ENCODE measurements around the gene RGL1.

RGL1 gene

DNA sequence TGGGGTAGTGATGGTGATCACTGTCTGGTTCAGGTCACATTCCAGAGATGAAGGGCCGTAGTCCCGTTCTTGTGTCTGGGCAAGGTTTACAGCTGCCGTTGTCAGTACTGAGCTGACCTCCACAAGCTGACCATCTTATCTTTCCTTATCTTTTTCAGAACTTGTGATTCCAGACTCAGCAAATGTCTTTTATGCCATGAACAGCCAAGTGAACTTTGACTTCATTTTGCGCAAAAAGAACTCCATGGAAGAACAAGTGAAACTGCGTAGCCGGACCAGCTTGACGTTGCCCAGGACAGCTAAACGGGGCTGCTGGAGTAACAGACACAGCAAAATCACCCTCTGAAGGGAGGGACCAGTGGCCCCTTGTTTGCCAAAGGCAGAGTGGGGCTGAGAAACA lies 121.0 kb downstream of the RGL1 start:
- no peak for DNase-seq (ENCODE audit: low read depth, low spot score)
- POLR2A ChIA-PET: no interaction called here
- TF ChIP-seq, protein P1, sequence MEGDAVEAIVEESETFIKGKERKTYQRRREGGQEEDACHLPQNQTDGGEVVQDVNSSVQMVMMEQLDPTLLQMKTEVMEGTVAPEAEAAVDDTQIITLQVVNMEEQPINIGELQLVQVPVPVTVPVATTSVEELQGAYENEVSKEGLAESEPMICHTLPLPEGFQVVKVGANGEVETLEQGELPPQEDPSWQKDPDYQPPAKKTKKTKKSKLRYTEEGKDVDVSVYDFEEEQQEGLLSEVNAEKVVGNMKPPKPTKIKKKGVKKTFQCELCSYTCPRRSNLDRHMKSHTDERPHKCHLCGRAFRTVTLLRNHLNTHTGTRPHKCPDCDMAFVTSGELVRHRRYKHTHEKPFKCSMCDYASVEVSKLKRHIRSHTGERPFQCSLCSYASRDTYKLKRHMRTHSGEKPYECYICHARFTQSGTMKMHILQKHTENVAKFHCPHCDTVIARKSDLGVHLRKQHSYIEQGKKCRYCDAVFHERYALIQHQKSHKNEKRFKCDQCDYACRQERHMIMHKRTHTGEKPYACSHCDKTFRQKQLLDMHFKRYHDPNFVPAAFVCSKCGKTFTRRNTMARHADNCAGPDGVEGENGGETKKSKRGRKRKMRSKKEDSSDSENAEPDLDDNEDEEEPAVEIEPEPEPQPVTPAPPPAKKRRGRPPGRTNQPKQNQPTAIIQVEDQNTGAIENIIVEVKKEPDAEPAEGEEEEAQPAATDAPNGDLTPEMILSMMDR (IDR thresholded peaks at IDR 0.05; ENCODE audit: insufficient read depth, low read length, missing control alignments): no peak
- H3K4me3 ChIP-seq (ENCODE audit: low read depth, low read length): no peak overlapping the region
- CTCF ChIA-PET: interaction anchor here (1.1 to 5.9 kb wide), 2 partner anchors 11 to 270 kb away, joined by 7 to 27 read pairs; no protein-coding TSS in a partner anchor

DNA sequence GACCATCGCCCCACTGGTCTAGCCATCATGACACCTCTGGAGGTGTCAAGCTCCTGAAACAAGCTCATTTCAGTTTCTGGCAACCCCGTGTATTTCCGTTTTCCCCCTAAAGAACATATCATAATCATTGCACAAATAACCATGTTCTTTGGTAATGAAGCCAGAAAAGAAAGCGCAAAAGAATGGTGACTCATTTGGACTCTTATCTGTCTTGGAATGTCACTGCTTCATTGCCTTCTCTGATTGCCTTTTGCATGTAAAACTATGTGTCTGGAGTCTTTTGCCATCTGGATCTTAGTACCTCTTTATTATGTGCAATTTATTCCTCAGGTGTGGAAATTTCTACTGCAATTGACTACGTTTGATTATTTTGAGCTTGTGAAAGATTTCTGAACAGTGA lies 122.1 kb downstream of the RGL1 start:
- CTCF ChIA-PET: interaction anchor here (1.6 to 5.9 kb wide), 4 partner anchors 9 to 271 kb away, joined by 6 to 27 read pairs (median 7); no protein-coding TSS in a partner anchor
- POLR2A ChIA-PET: no interaction called here
- TF ChIP-seq, protein P1 (IDR thresholded peaks at IDR 0.05; ENCODE audit: insufficient read depth, low read length, missing control alignments): no peak
- H3K4me3 ChIP-seq (ENCODE audit: low read depth, low read length): no peak overlapping the region
- no peak for DNase-seq (ENCODE audit: low read depth, low spot score)

DNA sequence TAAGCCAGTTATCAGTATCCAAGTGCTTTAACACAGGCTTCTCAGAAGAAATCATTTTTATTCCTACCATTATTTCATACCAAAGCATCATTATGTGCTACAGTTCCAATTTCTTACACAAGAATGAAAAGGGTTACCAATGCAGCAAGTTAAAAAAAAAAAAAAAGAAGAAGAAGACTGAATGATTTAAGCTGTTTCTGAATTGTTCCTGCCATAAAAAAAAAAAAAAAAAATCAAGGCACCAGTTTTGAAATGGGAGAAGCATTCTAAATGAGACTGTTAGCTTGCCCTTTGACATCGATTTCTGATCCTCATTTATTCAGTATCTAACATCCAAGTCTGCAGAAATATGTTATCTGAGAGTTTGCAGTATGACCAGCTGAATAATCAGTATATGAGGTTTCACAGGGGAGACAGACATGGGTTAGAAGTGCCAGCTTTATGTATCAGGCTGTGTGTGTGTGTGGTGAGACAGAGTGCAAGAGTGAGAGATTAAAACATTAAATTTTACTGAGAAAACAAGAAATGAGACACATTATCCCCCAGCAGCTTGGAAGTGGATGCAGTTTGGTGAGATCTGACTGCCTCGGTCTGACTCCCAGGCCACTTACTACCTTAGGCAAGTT lies 126.8 kb downstream of the RGL1 start:
- no peak for DNase-seq (ENCODE audit: low read depth, low spot score)
- POLR2A ChIA-PET: interaction anchor here (0.6 kb wide), 1 partner anchor 120 kb away, joined by 3 read pairs; the partner anchor contains the start of gene TSEN15
- no peak overlapping the region for H3K4me3 ChIP-seq (ENCODE audit: low read depth, low read length)
- CTCF ChIA-PET: interaction anchor here (0.7 to 2.9 kb wide), 7 partner anchors 9 to 297 kb away, joined by 3 to 21 read pairs (median 5); no protein-coding TSS in a partner anchor
- TF ChIP-seq, protein P1 (IDR thresholded peaks at IDR 0.05; ENCODE audit: insufficient read depth, low read length, missing control alignments): no peak

DNA sequence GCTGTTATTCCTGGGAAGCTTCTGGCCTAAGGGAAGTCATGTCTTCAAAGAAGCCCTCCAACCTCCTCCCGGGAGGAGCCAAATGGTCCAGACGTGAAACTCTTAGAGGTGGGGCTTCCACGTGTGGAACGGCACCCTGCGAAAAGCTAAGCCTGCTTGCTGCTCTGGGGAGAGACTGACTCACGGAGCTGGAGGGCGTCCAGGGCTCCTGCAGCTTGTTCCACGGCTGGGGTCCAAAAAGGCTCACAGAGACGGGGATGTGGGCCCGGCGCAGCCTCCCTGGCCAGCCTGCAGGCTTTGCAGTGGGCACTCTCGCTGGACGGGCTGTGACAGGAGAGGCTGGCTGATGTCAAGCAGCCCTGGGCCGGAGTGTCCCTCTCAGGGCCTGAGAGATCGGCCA lies 127.5 kb downstream of the RGL1 start:
- no peak overlapping the region for H3K4me3 ChIP-seq (ENCODE audit: low read depth, low read length)
- POLR2A ChIA-PET: interaction anchor here (0.6 kb wide), 1 partner anchor 119 kb away, joined by 3 read pairs; the partner anchor contains the start of gene TSEN15
- CTCF ChIA-PET: interaction anchor here (0.7 to 2.9 kb wide), 5 partner anchors 8 to 277 kb away, joined by 3 to 21 read pairs (median 6); no protein-coding TSS in a partner anchor
- DNase-seq (ENCODE audit: low read depth, low spot score): no peak
- TF ChIP-seq, protein P1 (IDR thresholded peaks at IDR 0.05; ENCODE audit: insufficient read depth, low read length, missing control alignments): no peak

DNA sequence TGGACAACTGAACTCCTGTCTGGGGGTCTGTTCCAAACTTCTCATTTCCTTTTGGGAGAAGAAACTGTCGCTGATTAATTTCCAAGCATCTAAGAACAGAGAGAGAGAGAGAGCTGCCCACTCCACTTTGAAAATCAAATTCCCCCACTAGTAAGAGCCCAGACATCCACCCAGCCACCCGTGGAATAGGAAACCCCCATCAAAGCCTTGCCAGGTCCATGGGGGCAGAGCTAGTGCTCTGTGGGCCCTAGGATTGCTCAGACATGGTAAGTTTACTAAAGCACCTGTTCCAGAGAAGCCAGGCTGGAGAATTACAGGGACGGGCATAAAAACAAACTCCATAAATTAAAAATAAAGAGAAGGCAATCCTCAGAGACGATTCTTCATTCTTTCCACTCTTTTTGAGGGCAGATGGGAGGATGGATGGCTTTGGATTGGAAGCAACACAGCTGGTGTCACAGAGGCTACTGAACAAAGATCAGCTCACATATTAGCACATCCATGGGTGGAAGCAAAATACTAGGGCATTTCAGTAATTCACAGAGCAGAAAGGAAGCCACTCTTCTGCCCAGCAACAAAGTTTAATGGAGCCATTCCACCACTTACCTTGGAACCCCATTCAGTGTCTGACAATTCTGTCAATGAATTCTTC lies 128.7 kb downstream of the RGL1 start:
- TF ChIP-seq, protein P1 (IDR thresholded peaks at IDR 0.05; ENCODE audit: insufficient read depth, low read length, missing control alignments): no peak
- no peak for DNase-seq (ENCODE audit: low read depth, low spot score)
- CTCF ChIA-PET: interaction anchor here (1.4 to 2.5 kb wide), 3 partner anchors 9 to 279 kb away, joined by 6 to 11 read pairs (median 9); no protein-coding TSS in a partner anchor
- no peak overlapping the region for H3K4me3 ChIP-seq (ENCODE audit: low read depth, low read length)
- POLR2A ChIA-PET: no interaction called here

DNA sequence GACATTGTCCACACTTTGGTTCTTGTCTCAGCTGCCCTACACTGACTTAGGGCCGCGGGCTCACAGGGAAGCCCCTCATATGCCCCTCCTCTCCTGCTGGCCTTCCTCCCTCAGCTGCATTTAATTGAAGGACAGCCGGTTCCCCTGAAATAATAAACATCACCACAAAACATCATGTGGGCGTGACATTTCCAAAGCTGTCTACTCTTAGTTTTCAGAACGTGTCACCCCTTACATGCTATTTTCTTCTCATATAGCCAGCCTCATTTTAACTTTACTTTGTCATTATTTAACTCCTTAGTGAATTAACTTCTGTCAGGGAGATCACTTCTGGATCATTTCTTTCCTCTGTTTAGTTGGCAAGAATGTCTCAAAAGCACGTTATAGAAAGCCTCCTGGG lies 129.4 kb downstream of the RGL1 start:
- no peak overlapping the region for H3K4me3 ChIP-seq (ENCODE audit: low read depth, low read length)
- ChIA-PET POLR2A (no interaction called here), CTCF (interaction anchor here (1.4 to 2.5 kb wide), 2 partner anchors 19 to 279 kb away, joined by 9 to 11 read pairs; no protein-coding TSS in a partner anchor)
- DNase-seq (ENCODE audit: low read depth, low spot score): no peak
- TF ChIP-seq, protein P1 (IDR thresholded peaks at IDR 0.05; ENCODE audit: insufficient read depth, low read length, missing control alignments): no peak

Measured in AG04449 (cell line).